Thyroid gland (tissue), 4 donors: Measurements from ENCODE around the gene MAPKAPK2.

Source experiments
- CTCF ChIP-seq, 6 experiments: fragments of 200-600 bp in 3 of 6; fragments of 450-650 bp in 3 of 6; sonication (generic) in 3 of 6; IDR thresholded peaks; one replicate each; pipeline ENCODE4 v1.5.1; 2016 to 2019; ENCODE audit warnings: antibody characterized with exemption in 6 of 6, mild to moderate bottlenecking in 2 of 6, inconsistent platforms in 1 of 6, moderate library complexity in 1 of 6
- POLR2A ChIP-seq, 2 donors: fragments of 450-650 bp; IDR thresholded peaks; one replicate each; pipeline ENCODE4 v1.6.1; 2017; ENCODE audit warnings: antibody characterized with exemption in 2 of 2, mild to moderate bottlenecking in 2 of 2, moderate library complexity in 1 of 2

GRCh38 chr1:206663832-206664652 is 20.7 kb upstream of the MAPKAPK2 start:
- no peak for TF ChIP-seq POLR2A (IDR thresholded peaks at IDR 0.05)
- TF ChIP-seq CTCF (IDR thresholded peaks at IDR 0.05) = peak; percentile 67 to 97 (median 86)
